Vagina (tissue), 2 donors: Measurements from ENCODE around the gene HNRNPH1.

ENCODE experiments used
- CTCF ChIP-seq, 3 experiments: fragments of 450-650 bp in 2 of 3; fragments of 200-600 bp in 1 of 3; sonication (generic) in 1 of 3; IDR thresholded peaks; one replicate each; pipeline ENCODE4 v1.5.1; 2017 to 2019; ENCODE audit warnings: antibody characterized with exemption in 3 of 3, mild to moderate bottlenecking in 2 of 3, moderate library complexity in 2 of 3
- POLR2A ChIP-seq, 2 donors: fragments of 450-650 bp; IDR thresholded peaks; one replicate each; pipeline ENCODE4 v1.6.1; 2017; ENCODE audit warnings: antibody characterized with exemption in 2 of 2, mild to moderate bottlenecking in 2 of 2, moderate library complexity in 2 of 2
- POLR2AphosphoS5 ChIP-seq, 2 donors: sonication (generic); formaldehyde crosslinking; IDR thresholded peaks; one replicate each; pipeline ENCODE4 v1.9.0; 2017; ENCODE audit warnings: antibody characterized with exemption in 2 of 2, mild to moderate bottlenecking in 2 of 2, low read depth in 1 of 2; ENCODE audit not compliant: insufficient read depth in 1 of 2

DNA sequence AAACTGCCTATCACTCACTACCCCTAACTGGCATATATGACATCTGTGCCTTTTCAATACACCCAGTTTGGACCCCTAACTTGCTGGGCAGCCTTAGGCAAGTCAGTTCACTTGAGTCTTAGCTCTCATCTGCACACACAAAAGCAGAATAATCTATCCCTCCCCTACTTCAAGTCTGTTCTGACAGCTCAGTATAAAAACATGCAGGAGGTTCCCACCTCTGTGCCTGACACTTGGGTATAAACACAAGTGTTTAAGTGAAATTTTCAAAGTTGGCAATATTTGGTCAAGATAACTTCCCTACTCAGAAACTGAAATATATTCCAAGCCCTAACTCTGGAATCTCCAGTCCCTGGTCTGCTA, 12.6 kb downstream of the HNRNPH1 start:
- TF ChIP-seq CTCF (IDR thresholded peaks at IDR 0.05) (no peak), POLR2A (IDR thresholded peaks at IDR 0.05) (no peak), POLR2AphosphoS5 (IDR thresholded peaks at IDR 0.05; ENCODE audit: insufficient read depth in 1 of 2, low read depth in 1 of 2) (no peak)
